ENCODE results near the gene RANBP1. TPM values are rescaled to one million over a fixed set of nuclear protein-coding genes. Genes with fewer than 3 reads are reported as not detected.

Gene RANBP1
- total and polyA plus RNA-seq, 2 of the 8 experiments (the other 6 are each of a cell fraction or from before 2014, with no cell fraction given): 343 to 484 TPM

DNA sequence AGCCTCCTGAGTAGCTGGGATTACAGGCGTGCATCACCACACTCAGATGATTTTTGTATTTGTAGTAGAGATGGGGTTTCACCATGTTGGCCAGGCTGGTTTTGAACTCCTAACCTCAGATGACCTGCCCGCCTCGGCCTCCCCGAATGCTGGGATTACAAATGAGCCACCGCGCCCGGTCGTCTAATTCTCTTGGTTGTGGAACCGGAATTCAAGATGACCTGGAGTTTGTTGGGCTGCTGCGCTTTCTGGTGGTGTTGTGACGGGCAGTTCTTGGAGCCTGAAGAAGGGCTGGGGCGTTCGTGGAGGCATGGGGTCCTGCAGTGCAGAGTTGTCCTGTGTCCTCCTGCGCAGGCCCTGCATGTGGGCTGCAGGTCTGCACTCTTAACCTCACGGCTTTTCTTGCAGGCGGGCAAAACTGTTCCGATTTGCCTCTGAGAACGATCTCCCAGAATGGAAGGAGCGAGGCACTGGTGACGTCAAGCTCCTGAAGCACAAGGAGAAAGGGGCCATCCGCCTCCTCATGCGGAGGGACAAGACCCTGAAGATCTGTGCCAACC lies 6.0 kb downstream of the RANBP1 start:
- peak overlapping the region; percentile 57; the same call in 1 of the 2 replicates for H4K8ac ChIP-seq (ENCODE audit: extremely low read depth, insufficient read depth, low read length)
- WGBS, 2 experiments (ENCODE audit: extremely low coverage in 1 of 2, insufficient coverage in 1 of 2, insufficient read length in 1 of 2, insufficient replicate concordance in 2 of 2, low coverage in 1 of 2, low lambda C conversion rate in 2 of 2, missing lambda C conversion rate in 1 of 2): 92% methylated on average over 21 of the region's 22 CpGs; no CpG with 5 or more reads in 1 of the 2 experiments
- no peak overlapping the region for H3K27ac ChIP-seq (ENCODE audit: low read depth, low read length)
- 0 out of 4 replicates have a peak overlapping the region, but pooled peaks of 1 of the 2 experiments have one; percentile 27 for H3K4me2 ChIP-seq (ENCODE audit: insufficient read depth in 1 of 2, low read depth in 2 of 2, low read length in 2 of 2)
- no peaks in the 10 kb centered on the region for H3K27me3 ChIP-seq (replicated peaks in 1 of 4; ENCODE audit: control insufficient read depth in 3 of 4, extremely low read depth in 1 of 4, insufficient read depth in 3 of 4, low read length in 3 of 4)
- POLR2A ChIA-PET (ENCODE audit: partially characterized antibody): interaction anchor here (1.0 to 22.7 kb wide), 10 partner anchors 6 to 133 kb away, joined by 3 to 598 read pairs (median 3); partner anchors contain the start of gene ZDHHC8
- H3K4ac ChIP-seq (replicated peaks; ENCODE audit: insufficient read length, low read depth, low read length): no peak overlapping the region
- no peak overlapping the region for H4K5ac ChIP-seq (ENCODE audit: insufficient read length, low read depth, low read length)
- FAIRE-seq (no peak), DNase-seq (ENCODE audit: low read depth in 1 of 2, low spot score in 2 of 2) (no peak)
- no peak overlapping the region for H3K56ac ChIP-seq (replicated peaks; ENCODE audit: insufficient read length, low read depth, low read length)
- H4K91ac ChIP-seq (replicated peaks; ENCODE audit: insufficient read length, low read length): no peak overlapping the region
- CTCF ChIA-PET (ENCODE audit: partially characterized antibody): interaction anchor here (1.3 kb wide), 1 partner anchor 8 kb away, joined by 4 read pairs; no protein-coding TSS in a partner anchor
- no peak overlapping the region for H2BK120ac ChIP-seq (replicated peaks; ENCODE audit: low read depth, low read length)
- no peaks in the 10 kb centered on the region for H3K9me3 ChIP-seq (ENCODE audit: insufficient read depth in 2 of 2, low read depth in 1 of 2, low read length in 1 of 2)
- no peak overlapping the region for H3K18ac ChIP-seq (ENCODE audit: extremely low read depth, low read length)
- peaks cover 44 to 70% of the 10 kb centered on the region in 2 experiments for H3K79me2 ChIP-seq (ENCODE audit: control insufficient read depth in 1 of 2, insufficient read depth in 2 of 2, low read length in 2 of 2)
- H3K79me1 ChIP-seq (ENCODE audit: low read depth, low read length): peaks cover 8% of the 10 kb centered on the region; the same call in 1 of the 2 replicates
- no peak overlapping the region for H2BK15ac ChIP-seq (ENCODE audit: low read length)
- no peak overlapping the region for H3K23ac ChIP-seq (ENCODE audit: insufficient read length)
- peaks cover 0 to 13% (median 5%) of the 10 kb centered on the region in 4 experiments; a peak in 5 of 7 replicates for H3K4me1 ChIP-seq (replicated peaks in 1 of 4; ENCODE audit: control insufficient read depth in 3 of 4, insufficient read depth in 4 of 4, low read length in 3 of 4)
- H3K14ac ChIP-seq (ENCODE audit: insufficient read length): no peak overlapping the region
- H2BK12ac ChIP-seq (ENCODE audit: low read depth, low read length): no peak overlapping the region
- H3K9ac ChIP-seq (replicated peaks in 1 of 4; ENCODE audit: extremely low read depth in 1 of 4, low read depth in 3 of 4, low read length in 3 of 4): peak overlapping the region in 2 of 4 experiments; percentile 13 to 42; a peak in 2 of 7 replicates
- H3K23me2 ChIP-seq (ENCODE audit: low read depth, low read length): peaks cover 7% of the 10 kb centered on the region; the same call in 1 of the 2 replicates
- H2BK5ac ChIP-seq (ENCODE audit: low read depth, low read length): no peak overlapping the region
- no peak overlapping the region for H3K4me3 ChIP-seq (ENCODE audit: extremely low read depth in 1 of 4, insufficient read depth in 2 of 4, low read depth in 3 of 4, low read length in 4 of 4)
- H2BK20ac ChIP-seq (ENCODE audit: low read length): no peak overlapping the region
- H4K20me1 ChIP-seq (replicated peaks in 1 of 2; ENCODE audit: control insufficient read depth in 1 of 2, insufficient read depth in 2 of 2, low read length in 2 of 2): peaks cover 37 to 42% of the 10 kb centered on the region in 2 experiments
- H3K36me3 ChIP-seq (ENCODE audit: control insufficient read depth in 2 of 4, insufficient read depth in 4 of 4, low read length in 3 of 4): peaks cover 52 to 73% (median 66%) of the 10 kb centered on the region in 4 experiments
- H2AK5ac ChIP-seq (ENCODE audit: low read depth, low read length): no peak overlapping the region
- H2AFZ ChIP-seq (ENCODE audit: low read length): no peak overlapping the region
- TF ChIP-seq SUZ12 (IDR thresholded peaks at IDR 0.05; ENCODE audit: low read length) (no peak), POLR2AphosphoS5 (IDR thresholded peaks at IDR 0.05; ENCODE audit: low read depth, low read length) (peak; percentile 67; the same call in 1 of the 2 replicates)

Data from H1 (cell line).